Measurements from ENCODE around the gene OR4C3. TPM values are rescaled to one million over a fixed set of nuclear protein-coding genes. Genes with fewer than 3 reads are reported as not detected.
A peak's percentile ranks its signal among the peaks of the same experiment; 100 is the strongest.
"Not testable (repeated sequence)": the region's sequence is repeated elsewhere in the genome, so short reads cannot be mapped to it uniquely, and the experiment has no call there.

OR4C3 gene
- not detected in 2 replicates for polyA plus RNA-seq (2011; rRNA removed)
- polyA minus RNA-seq (2011; rRNA and poly(A)+ RNA removed) = not detected in 2 replicates

DNA sequence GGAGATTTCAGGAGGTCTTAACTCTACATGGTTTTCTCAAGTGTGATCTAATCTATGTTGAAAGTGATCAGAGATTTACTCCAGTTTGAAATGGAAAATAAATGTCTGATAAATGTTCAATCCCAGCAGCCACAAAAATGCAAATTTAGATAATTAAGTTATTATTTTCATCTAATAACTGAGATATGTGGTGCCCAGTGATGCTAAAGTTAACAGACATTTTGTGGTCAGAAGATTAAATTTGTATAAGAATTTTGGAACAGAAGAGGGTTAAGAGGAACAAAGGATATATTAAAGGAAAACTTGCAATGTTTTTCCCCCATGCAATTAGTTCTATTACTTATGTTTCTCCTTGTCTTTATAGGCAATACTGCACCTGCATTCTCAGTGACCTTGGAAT, at the start of gene OR4C3:
Gene OR4C3, plus strand, starts transcription at position 301 of the 400 bp plus-strand sequence. CDS start 102 bp downstream, outside the sequence.
- H3K27ac ChIP-seq (ENCODE audit: low read depth, low read length); DNase-seq (ENCODE audit: low read depth, low spot score); POLR2A ChIA-PET; H3K27me3 ChIP-seq (ENCODE audit: control insufficient read depth, insufficient read depth, low read length); CTCF ChIA-PET; H3K4me3 ChIP-seq (ENCODE audit: low read depth, low read length); H3K9me3 ChIP-seq (ENCODE audit: control insufficient read depth, insufficient read depth, low read length): not testable (repeated sequence)

DNA sequence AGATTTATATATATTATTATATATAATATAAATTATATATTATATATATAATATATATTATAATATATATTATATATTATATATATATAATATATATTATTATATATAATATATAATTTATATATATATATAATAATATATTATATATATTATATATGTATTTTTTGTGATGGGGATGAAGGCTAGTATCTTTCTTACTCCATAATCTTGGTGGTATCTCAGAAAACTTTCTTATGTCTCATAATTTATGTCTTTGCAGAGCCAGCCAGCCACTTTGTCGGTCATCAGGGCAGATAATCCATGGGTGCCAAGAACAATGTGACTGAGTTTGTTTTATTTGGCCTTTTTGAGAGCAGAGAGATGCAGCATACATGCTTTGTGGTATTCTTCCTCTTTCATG, 18.8 kb upstream of the OR4C3 start, which contains the start of gene OR4S1:
Gene OR4S1, plus strand, starts transcription at position 301 of the 400 bp plus-strand sequence. Its CDS starts 0 bp downstream, at position 301.
- no peak within 1 kb of the TSS for H3K27ac ChIP-seq (ENCODE audit: low read depth, low read length)
- ChIA-PET POLR2A (no interaction called here), CTCF (no interaction called here)
- H3K27me3 ChIP-seq (ENCODE audit: control insufficient read depth, insufficient read depth, low read length) = no peaks in the 10 kb centered on the region
- no peak within 1 kb of the TSS for H3K4me3 ChIP-seq (ENCODE audit: low read depth, low read length)
- TF ChIP-seq, protein P1, sequence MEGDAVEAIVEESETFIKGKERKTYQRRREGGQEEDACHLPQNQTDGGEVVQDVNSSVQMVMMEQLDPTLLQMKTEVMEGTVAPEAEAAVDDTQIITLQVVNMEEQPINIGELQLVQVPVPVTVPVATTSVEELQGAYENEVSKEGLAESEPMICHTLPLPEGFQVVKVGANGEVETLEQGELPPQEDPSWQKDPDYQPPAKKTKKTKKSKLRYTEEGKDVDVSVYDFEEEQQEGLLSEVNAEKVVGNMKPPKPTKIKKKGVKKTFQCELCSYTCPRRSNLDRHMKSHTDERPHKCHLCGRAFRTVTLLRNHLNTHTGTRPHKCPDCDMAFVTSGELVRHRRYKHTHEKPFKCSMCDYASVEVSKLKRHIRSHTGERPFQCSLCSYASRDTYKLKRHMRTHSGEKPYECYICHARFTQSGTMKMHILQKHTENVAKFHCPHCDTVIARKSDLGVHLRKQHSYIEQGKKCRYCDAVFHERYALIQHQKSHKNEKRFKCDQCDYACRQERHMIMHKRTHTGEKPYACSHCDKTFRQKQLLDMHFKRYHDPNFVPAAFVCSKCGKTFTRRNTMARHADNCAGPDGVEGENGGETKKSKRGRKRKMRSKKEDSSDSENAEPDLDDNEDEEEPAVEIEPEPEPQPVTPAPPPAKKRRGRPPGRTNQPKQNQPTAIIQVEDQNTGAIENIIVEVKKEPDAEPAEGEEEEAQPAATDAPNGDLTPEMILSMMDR (IDR thresholded peaks at IDR 0.05; ENCODE audit: low read depth, low read length) = no peak
- no peak for DNase-seq (ENCODE audit: low read depth, low spot score)
- H3K9me3 ChIP-seq (ENCODE audit: control insufficient read depth, insufficient read depth, low read length) = no peaks in the 10 kb centered on the region

DNA sequence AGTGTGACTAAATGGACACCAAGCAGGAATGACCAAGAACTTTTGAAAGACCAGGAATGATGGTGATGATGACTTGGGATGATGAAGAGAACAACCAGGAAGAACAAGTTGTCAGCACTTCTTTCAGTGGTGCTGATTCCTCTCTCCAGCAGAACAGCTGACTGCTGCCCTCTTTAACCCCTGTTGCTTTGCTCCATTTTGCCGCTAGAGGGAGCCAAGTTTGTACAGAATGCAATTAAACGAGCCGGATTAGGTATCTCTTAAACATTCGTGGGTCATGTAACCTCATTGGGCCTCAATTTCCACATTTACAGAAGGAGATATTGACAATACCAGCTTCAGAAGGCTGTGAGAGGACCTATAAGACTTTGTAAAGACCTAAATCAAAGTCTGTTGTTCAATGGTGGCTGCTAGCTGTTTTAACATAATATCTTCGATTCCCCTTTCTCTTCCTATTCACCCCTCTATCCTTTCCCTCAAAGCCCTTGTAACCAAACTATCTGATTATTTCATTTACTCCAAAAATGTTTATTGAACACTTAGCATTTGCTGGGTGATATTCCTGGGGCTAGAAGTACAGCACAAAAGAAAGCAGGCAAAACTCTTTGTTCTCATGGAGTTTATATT, 16.8 kb upstream of the OR4C3 start:
- POLR2A ChIA-PET = no interaction called here
- DNase-seq (ENCODE audit: low read depth, low spot score) = peak; percentile 4
- no peak overlapping the region for H3K27ac ChIP-seq (ENCODE audit: low read depth, low read length)
- CTCF ChIA-PET = interaction anchor here (0.8 to 1.8 kb wide), 10 partner anchors 9 to 374 kb away, joined by 3 to 7 read pairs (median 4); no protein-coding TSS in a partner anchor
- H3K4me3 ChIP-seq (ENCODE audit: low read depth, low read length) = no peak overlapping the region
- TF ChIP-seq, protein P1 (IDR thresholded peaks at IDR 0.05; ENCODE audit: low read depth, low read length) = peak; percentile 83
- H3K9me3 ChIP-seq (ENCODE audit: control insufficient read depth, insufficient read depth, low read length) = no peaks in the 10 kb centered on the region
- no peaks in the 10 kb centered on the region for H3K27me3 ChIP-seq (ENCODE audit: control insufficient read depth, insufficient read depth, low read length)

DNA sequence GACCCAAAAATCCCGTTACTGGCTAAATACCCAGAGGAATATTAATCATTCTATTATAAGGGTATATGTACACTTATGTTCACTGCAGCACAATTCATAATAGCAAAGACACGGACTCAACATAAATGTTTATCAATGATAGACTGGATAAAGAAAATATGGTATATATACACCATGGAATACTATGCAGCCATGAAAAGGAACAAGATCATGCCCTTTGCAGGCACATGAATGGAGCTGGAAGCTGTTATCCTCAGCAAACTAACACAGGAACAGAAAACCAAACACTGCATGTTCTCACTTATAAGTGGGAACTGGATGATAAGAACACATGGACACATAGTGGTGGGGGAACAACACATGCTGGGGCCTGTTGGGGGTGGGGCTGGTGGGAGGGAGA, 11.1 kb upstream of the OR4C3 start:
- CTCF ChIA-PET; H3K4me3 ChIP-seq (ENCODE audit: low read depth, low read length); DNase-seq (ENCODE audit: low read depth, low spot score); POLR2A ChIA-PET; H3K9me3 ChIP-seq (ENCODE audit: control insufficient read depth, insufficient read depth, low read length); H3K27ac ChIP-seq (ENCODE audit: low read depth, low read length); H3K27me3 ChIP-seq (ENCODE audit: control insufficient read depth, insufficient read depth, low read length): not testable (repeated sequence)

DNA sequence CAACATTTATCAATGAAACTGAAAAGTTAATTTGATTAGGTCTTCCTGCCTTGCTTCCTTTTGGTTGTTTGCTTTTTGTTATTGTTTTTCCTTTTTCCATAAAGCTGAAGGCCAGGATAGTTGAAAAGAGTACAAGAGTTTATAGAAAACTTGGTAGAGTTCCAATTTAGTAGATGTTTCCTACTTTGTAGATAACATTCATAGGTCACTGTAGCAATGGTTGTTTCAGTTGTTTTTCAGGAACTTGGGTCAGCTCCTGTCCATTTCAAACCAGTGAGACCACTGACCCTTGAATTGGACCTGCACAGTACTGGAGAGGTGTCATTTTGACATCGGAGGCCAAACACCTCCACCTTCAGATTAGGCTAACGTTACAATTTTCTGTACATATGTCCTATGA, 4.9 kb upstream of the OR4C3 start:
- H3K9me3 ChIP-seq (ENCODE audit: control insufficient read depth, insufficient read depth, low read length); POLR2A ChIA-PET; CTCF ChIA-PET; H3K27ac ChIP-seq (ENCODE audit: low read depth, low read length); DNase-seq (ENCODE audit: low read depth, low spot score); H3K4me3 ChIP-seq (ENCODE audit: low read depth, low read length); H3K27me3 ChIP-seq (ENCODE audit: control insufficient read depth, insufficient read depth, low read length): not testable (repeated sequence)

DNA sequence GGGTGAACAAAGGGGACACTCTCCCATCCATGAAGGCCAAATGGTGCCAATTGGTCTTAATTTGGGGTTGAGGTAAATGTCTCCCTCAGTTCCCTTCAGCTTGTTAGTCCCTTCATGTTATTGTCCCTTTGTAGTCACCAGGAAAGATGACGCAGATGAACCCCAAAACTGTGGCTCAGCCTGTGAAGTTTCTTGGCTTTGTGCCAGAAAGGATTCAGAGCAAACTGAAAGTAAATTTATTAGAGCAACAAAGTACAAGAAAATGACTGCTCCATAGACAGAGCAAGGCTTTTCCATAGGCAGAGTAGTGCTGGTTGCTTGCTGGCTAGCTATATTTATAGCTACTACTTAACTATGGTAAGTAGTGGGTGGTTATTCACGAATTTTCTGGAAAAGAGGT, 16.7 kb downstream of the OR4C3 start:
- no peak overlapping the region for H3K27ac ChIP-seq (ENCODE audit: low read depth, low read length)
- no peak for DNase-seq (ENCODE audit: low read depth, low spot score)
- ChIA-PET POLR2A (no interaction called here), CTCF (no interaction called here)
- H3K27me3 ChIP-seq (ENCODE audit: control insufficient read depth, insufficient read depth, low read length) = no peaks in the 10 kb centered on the region
- TF ChIP-seq, protein P1 (IDR thresholded peaks at IDR 0.05; ENCODE audit: low read depth, low read length) = no peak
- peaks cover 20% of the 10 kb centered on the region; the same call in 1 of the 2 replicates for H3K9me3 ChIP-seq (ENCODE audit: control insufficient read depth, insufficient read depth, low read length)
- H3K4me3 ChIP-seq (ENCODE audit: low read depth, low read length) = no peak overlapping the region

DNA sequence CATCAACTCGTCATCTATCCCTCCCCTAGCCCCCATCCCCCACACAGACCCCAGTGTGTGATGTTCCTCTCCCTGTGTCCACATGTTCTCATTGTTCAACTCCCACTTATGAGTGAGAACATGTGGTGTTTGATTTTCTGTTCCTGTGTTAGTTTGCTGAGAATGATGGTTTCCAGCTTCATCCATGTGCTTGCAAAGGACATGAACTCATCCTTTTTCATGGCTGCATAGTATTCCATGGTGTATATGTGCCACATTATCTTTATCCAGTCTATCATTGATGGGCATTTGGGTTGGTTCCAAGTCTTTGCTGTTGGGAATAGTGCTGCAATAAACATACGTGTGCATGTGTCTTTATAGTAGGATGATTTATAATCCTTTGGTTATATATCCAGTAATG, 17.8 kb downstream of the OR4C3 start:
- POLR2A ChIA-PET = not testable (repeated sequence)

DNA sequence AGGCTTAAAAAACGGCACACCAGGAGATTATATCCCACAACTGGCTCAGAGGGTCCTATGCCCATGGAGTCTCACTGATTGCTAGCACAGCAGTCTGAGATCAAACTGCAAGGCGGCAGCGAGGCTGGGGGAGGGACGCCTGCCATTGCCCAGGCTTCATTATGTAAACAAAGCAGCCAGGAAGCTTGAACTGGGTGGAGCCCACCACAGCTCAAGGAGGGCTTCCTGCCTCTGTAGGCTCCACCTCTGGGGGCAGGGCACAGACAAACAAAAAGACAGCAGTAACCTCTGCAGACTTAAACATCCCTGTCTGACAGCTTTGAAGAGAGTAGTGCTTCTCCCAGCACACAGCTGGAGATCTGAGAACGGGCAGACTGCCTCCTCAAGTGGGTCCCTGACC, 21.6 kb downstream of the OR4C3 start:
- peaks cover 12% of the 10 kb centered on the region; the same call in 1 of the 2 replicates for H3K9me3 ChIP-seq (ENCODE audit: control insufficient read depth, insufficient read depth, low read length)
- H3K4me3 ChIP-seq (ENCODE audit: low read depth, low read length); DNase-seq (ENCODE audit: low read depth, low spot score); POLR2A ChIA-PET; H3K27me3 ChIP-seq (ENCODE audit: control insufficient read depth, insufficient read depth, low read length); H3K27ac ChIP-seq (ENCODE audit: low read depth, low read length); CTCF ChIA-PET: not testable (repeated sequence)

More for the DNA sequence above, 17.8 kb downstream of the OR4C3 start:
- CTCF ChIA-PET; H3K27me3 ChIP-seq (ENCODE audit: control insufficient read depth, insufficient read depth, low read length); H3K4me3 ChIP-seq (ENCODE audit: low read depth, low read length); DNase-seq (ENCODE audit: low read depth, low spot score); H3K27ac ChIP-seq (ENCODE audit: low read depth, low read length): not testable (repeated sequence)
- H3K9me3 ChIP-seq (ENCODE audit: control insufficient read depth, insufficient read depth, low read length) = peaks cover 20% of the 10 kb centered on the region; the same call in 1 of the 2 replicates

Data from AG04450 (cell line).